ENCODE measurements around the gene NCKAP5. TPM values are rescaled to one million over a fixed set of nuclear protein-coding genes. Genes with fewer than 3 reads are reported as not detected.

The NCKAP5 gene
- total and polyA plus RNA-seq, 2 of the 13 experiments (the other 11 are each of a cell fraction or from before 2014, with no cell fraction given) = 0.01 TPM; not detected in 1

GRCh38 chr2:133497270-133497893 is 70.9 kb downstream of the NCKAP5 start:
- no peak overlapping the region for H3K9ac ChIP-seq (ENCODE audit: insufficient read depth, low read depth, low read length)
- no peak overlapping the region for H3K27ac ChIP-seq (ENCODE audit: extremely low read length, insufficient read depth, low read length)
- H2AFZ ChIP-seq (ENCODE audit: low read length) = no peak overlapping the region
- H3K4me1 ChIP-seq (ENCODE audit: insufficient read depth, low read length) = no peaks in the 10 kb centered on the region
- ATAC-seq = no peak
- no peak overlapping the region for H3K4me3 ChIP-seq (replicated peaks in 1 of 3; ENCODE audit: insufficient read depth in 1 of 3, low read depth in 2 of 3, low read length in 3 of 3)
- TF ChIP-seq ZNF446 (CRISPR knock-in tag; IDR thresholded peaks at IDR 0.05) = no peak
- no peak for TF ChIP-seq ZMYM2 (CRISPR knock-in tag; IDR thresholded peaks at IDR 0.05)
- TF ChIP-seq ZNF530 (CRISPR knock-in tag; IDR thresholded peaks at IDR 0.05; ENCODE audit: low read depth) = no peak
- TF ChIP-seq ZBTB26 (CRISPR knock-in tag; IDR thresholded peaks at IDR 0.05; ENCODE audit: borderline replicate concordance) = no peak
- no peak for TF ChIP-seq DNMT1 (CRISPR knock-in tag; IDR thresholded peaks at IDR 0.05)
- no peak for TF ChIP-seq DMTF1 (CRISPR knock-in tag; IDR thresholded peaks at IDR 0.05)
- TF ChIP-seq ZFP36L2 (CRISPR knock-in tag; IDR thresholded peaks at IDR 0.05) = no peak
- TF ChIP-seq ZNF574 (CRISPR knock-in tag; IDR thresholded peaks at IDR 0.05) = no peak
- TF ChIP-seq ISX (CRISPR knock-in tag; conservative IDR thresholded peaks at IDR 0.05) = no peak
- TF ChIP-seq NCOA5 (CRISPR knock-in tag; IDR thresholded peaks at IDR 0.05) = no peak
- TF ChIP-seq PAWR (CRISPR knock-in tag; IDR thresholded peaks at IDR 0.05; ENCODE audit: borderline replicate concordance) = no peak
- TF ChIP-seq KLF13 (CRISPR knock-in tag; IDR thresholded peaks at IDR 0.05) = no peak
- in situ Hi-C loops (cut with HindIII; ENCODE audit: extremely low pct_ligation_motif_present, low pct_unique_long_range_greater_than_20kb) = no loop called here
- H3K9me3 ChIP-seq (ENCODE audit: low read length) = no peaks in the 10 kb centered on the region
- WGBS (ENCODE audit: low lambda C conversion rate) = 6% methylated on average over 3 of the region's 3 CpGs
- no peak for FAIRE-seq
- ChIA-PET CTCF (ENCODE audit: low intra/inter-chr PET ratio, low total read pairs) (no interaction called here), POLR2A (no interaction called here)
- H3K4me2 ChIP-seq (ENCODE audit: low read depth, low read length) = no peak overlapping the region
- no TSS peak for BruUV-seq (replicated peaks)
- H4K20me1 ChIP-seq (ENCODE audit: insufficient read depth, low read length) = no peaks in the 10 kb centered on the region
- no peaks in the 10 kb centered on the region for H3K36me3 ChIP-seq (replicated peaks in 1 of 2; ENCODE audit: control insufficient read depth in 1 of 2, insufficient read depth in 2 of 2, low read length in 2 of 2)
- no peaks in the 10 kb centered on the region for H3K79me2 ChIP-seq (ENCODE audit: insufficient read depth, low read length)
- no peak for DNase-seq (ENCODE audit: low spot score)
- intact Hi-C loops (cut with micrococcal nuclease; ENCODE audit: unreplicated experiment) = no loop called here
- H3K27me3 ChIP-seq (ENCODE audit: control insufficient read depth in 1 of 2, insufficient read depth in 2 of 2, low read length in 2 of 2) = peaks cover 0 to 3% of the 10 kb centered on the region in 2 experiments; a peak in 1 of 5 replicates

Data from HepG2 (cell line).